ENCODE measurements around the gene SEMA5A.

SEMA5A gene

DNA sequence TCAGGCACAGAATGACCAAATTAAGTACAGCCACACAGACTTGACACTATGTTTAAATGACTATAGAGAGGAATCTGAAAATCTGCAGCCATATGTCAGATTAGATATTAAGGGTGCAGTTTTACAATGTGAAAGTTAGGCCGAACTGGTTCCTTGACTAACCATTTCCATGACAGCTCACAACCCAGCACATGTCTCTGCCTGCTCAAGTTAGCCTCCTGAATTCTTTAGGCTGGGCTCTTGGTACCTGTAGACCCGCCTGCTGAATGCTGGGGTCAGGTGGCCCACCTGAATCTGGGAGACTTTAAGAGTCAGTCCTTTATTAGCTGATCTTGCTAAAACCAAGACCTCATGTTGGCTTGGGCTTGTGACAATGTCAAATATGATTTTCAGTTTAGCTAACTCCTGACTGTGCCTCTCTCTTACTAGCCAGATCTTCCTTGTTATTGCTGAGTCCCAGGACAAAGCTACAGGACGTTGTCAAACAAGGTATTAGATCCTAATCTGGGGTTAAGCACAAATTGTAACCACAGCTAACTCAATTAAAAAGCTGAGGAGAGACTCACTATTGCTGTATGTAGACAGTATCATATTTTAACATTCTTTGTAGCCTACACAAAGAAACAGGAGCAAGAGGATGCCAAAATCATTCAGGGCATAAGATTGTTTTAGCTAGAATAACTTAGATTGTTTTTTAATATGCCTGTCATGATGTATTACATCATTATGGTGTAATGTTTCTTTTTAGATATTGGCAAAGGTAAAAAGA is 490.9 kb downstream of the SEMA5A start:
- DNase-seq, result no peak

DNA sequence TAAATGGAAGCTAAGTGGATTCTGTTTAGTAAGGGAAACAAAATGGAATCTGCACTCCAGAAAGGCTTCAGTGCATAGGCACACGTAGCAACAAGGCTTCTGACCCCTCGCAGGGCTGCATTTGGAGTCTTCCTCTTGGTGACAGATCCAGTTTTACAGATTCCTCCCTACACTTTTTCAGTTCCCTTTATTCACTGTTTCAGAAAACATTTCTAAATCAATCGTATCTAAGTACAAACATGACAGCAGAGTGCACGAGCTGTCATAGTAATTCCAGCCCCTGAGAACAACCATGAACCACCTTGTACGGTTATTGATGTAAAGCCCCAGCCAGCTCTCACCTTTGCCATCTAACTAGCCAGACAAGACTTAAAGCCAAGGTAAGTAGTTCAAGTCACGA is 491.6 kb downstream of the SEMA5A start:
- DNase-seq, result no peak

GRCh38 chr5:9052421-9052820 is 493.5 kb downstream of the SEMA5A start:
- no peak for DNase-seq

- no peak for DNase-seq
Measured at GRCh38 chr5:9051779-9052178, 494.1 kb downstream of the SEMA5A start.

DNA sequence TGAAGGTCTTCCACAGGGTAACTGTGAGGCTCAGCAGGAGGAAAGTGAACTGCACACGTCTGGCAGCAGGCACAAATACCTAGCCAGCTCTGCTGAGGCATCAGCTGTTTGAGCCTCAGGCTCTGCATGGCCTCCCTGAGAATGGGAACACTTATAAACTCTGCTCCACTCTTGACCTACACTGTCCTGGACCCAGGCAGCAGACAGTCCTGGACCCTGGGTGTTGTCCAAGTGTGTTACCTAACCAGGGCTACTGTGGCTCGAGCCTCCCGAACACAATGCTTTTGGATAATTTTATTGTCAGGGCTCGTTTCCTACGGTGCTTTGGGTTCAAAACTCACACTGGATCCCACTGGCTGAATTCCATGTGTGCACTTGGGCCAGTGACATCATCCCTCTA is 497.9 kb downstream of the SEMA5A start:
- no peak for DNase-seq

DNA sequence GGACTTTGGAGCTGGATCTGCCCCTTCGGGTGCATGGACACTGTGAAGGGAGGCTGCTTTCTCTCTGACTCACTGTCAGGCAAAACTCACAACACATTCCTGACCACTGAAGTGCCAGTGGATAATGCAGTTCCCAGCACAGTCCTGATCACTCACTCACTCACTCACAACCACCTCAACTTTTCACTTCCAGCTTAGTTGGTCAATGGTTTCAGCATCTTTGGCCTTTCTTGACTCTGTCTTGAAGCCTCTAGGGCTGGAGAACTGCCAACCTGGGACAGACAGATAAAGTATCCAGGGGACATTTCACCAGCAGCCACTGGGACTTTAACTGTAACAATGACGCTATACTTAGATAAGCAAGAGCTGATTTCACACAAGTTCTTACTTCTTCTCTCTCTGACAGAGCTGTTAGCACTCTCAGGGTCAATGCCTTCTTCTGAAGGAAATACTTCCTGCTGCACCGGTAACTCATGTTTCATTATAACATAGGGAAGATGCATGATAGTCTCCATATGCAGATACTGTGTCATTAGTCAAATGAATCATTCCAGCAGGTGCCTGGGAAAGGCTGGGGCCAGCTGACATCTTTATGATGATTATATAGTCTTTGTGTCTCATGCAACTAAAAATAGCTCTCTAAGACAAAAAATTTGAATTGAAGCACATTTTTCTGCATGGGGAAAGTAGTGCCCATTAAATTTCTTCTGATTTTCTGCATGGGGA is 499.0 kb downstream of the SEMA5A start:
- peak; percentile 87 for DNase-seq

DNA sequence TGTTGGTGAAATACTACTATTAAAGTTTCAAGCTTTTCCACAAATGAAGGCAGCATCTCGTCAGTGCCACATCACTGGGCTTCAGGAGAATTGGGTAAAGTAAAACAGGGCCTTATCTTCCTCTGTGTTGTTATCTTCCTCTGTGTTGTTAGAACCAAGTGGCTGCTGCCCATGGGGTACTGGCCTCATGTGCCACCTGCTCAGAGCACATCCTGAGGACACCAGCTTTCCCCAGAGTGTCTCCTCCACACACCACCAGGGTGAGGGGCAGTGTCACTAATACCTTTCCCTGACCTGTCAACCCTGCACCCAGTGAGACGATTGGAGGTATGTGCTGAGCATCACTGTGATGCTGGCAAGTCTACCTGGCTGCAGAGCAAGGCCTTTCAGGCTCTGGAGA is 499.9 kb downstream of the SEMA5A start:
- no peak for DNase-seq

- no peak for DNase-seq
Measured at GRCh38 chr5:9042241-9042640, 503.6 kb downstream of the SEMA5A start.

DNA sequence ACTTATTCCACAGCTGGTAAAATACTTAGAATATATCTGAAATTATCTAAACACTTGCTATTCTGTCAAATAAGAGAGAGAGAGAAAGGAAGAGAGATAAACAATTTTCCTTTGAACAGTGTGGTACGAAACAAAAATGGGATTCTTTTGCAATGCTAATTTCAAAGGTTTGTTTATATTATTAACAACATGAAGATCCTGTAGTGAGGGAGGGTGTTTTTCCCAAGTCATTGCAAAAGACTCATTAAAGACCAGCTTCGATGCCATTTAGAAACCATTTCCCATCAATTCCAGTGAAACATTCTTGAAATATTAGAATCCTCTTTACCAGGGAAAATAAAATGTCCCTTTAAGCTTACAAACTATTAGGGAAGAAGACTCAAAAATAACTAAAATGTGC is 505.4 kb downstream of the SEMA5A start:
- DNase-seq, result no peak

DNA sequence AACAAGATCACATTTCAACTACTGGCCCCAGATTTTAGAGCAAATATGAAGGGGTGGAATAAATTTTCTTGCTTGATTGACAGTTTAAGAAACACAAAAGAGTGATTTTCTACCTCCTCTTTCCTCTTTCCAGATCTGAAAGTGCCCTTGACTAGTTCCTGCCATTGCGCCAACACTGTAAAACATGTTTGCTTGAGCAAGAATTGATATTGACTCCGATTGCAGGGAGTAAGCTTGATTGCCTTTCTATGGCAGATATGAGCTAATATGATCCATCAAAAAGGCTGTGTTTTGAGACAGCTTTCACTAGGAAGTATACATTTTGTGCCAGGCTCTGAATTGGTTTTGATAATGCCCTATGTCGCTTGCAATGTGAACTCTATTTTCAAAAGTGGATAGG is 508.8 kb downstream of the SEMA5A start:
- DNase-seq, result no peak

GRCh38 chr5:9035346-9035745 is 510.5 kb downstream of the SEMA5A start:
- DNase-seq, result no peak

DNA sequence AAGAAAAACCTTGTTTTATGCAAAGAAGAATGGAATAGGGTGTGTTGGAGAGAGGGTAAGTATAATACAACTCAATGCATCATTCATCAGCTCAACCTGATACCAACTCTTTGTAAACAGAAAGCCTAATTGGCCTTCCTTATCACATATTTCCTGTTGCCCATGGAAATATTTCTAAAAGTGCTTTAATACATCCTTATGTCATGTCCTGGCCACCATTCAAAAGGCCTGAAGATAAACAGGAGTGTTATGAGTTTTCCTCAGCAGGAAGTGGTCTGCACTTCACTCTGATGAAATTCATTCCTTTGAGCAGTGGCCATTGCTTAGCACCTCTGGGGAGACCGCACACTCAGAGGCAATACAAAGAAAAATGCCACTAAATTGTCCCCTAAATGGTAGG is 511.2 kb downstream of the SEMA5A start:
- DNase-seq, result peak; percentile 57

- no peak for DNase-seq
Measured at GRCh38 chr5:9033524-9033923, 512.4 kb downstream of the SEMA5A start.

DNA sequence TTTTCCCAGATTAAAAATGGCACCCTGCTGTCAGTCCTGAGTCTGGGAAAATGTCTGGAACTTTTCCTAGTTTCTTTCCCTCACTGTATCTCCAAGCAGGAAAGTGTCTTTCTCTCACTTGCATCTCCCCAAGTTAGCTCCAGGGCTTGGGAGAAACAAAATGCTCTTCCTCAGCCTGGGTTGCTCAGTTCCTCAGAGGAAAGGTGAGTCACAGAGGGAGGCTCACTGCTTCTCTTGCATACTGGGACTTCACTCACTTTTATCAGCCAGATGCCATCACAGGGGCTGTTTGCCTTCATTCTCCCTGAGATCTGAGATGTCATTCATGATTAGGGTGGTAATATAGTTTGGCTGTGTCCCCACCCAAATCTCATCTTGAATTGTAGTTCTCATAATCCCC is 519.9 kb downstream of the SEMA5A start:
- DNase-seq, result no peak

DNA sequence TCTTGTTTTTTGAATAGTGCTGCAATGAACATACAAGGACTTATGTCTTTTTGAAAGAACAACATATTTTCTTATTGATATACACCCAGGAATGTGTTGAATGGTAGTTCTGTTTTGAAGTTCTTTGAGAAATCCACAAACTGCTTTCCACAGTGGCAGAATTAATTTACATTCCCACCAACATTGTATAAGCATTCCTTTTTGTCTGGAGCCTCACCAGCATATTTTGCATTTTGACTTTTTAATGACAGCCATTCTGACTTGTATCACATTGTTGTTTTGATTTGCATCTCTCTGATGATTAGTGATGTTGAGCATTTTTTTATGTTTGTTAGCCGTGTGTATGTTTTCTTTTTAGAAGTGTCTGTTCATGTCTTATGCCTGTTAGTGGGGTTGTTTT is 524.9 kb downstream of the SEMA5A start:
- peak; percentile 6 for DNase-seq

DNA sequence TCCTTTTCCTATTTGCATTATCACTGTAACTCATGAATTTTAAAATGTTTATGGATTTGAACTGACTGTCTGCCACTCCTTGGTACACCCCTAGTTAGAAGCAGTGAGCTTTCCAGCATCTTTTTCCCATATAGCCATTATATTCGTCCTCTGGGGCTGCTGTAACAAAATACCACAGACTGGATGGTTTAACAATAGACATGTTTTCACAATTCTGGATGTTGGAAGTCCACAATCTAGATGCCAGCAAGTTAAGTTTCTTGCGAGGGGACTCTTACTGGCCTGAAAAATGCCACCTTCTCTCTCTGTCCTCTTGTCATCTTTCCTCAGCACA is 530.0 kb downstream of the SEMA5A start:
- no peak for DNase-seq

DNA sequence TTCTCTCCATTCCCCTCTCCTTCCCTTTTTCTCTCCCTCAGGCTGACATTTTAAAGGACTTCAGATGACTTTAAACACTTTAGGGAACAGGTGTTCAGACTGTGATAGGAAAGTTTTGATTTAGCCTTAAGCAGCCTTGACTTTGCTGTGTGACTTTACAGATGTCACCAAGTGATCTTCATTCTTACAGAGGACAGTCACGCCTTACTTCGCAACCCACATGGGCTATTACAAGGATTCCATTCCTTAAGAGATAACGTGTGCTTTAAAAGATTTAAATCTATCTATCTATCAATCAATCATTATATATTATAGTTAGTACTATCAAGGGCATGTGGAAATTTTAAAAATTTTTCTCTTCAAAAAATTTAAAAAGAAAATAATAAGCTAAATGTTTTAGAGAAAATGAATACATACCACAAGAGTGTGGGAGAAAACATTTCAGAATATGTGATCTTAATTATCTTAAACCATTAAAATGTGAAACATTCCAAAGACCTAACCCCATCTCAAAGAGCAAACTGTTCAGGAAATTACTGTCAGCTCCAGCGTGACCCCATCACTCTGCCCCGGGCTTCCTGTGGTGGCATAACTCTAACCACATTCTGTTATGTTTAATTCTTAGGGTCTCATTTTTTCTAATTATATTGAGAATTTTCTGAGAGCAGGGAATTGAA is 530.5 kb downstream of the SEMA5A start:
- DNase-seq, result peak; percentile 81

DNA sequence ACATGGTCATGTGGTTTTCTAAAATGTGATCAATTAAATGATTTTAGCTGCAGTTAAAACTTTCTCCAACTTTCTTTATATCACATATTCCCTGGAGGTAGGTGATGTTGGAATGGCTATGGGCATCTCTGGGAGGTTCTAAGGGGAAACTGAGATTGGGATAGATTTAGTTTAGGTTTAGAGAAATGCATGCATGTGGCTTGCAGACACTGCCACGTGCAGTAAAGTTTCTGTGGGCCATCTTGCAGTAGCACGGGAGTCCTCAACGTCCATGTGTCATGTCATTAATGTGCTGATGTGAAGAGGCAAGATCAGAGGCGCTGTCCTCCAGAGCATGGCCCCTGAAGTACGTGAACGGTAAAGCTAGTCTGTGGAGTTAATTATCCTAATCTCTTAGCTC is 532.7 kb downstream of the SEMA5A start:
- peak; percentile 4 for DNase-seq

DNA sequence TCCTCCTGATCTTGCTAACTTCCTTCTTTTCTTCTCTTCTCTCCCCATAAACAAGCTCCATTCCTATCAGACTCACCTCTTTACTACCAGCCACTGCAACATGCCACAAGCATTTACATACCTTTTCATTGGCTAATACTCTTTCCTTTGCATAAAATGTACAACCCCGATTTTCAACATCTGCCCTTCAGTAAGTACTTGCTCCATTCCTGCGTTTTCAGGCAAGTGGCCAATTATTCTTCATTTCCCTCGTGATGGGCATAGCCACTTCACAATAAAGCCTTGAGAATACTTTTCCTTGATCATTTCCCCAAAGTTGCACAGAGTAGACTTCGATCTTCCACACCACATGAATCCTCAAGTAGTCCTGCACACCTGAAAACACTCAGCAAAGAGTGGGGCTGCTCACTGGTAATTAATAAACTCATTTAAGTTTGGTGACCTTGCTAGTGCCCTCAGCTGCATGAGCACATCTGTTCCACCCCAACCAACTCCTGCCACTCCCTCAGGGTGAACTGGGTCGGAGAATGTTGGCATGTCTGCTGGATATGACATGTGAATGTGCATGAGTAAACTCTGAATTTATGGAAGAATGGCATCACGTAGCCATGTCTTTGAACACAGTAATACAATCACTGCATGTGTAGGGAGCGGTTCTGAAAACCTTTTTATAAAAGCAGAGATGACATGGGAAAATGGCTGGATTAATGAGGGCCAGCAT is 535.8 kb downstream of the SEMA5A start:
- peak; percentile 77 for DNase-seq

DNA sequence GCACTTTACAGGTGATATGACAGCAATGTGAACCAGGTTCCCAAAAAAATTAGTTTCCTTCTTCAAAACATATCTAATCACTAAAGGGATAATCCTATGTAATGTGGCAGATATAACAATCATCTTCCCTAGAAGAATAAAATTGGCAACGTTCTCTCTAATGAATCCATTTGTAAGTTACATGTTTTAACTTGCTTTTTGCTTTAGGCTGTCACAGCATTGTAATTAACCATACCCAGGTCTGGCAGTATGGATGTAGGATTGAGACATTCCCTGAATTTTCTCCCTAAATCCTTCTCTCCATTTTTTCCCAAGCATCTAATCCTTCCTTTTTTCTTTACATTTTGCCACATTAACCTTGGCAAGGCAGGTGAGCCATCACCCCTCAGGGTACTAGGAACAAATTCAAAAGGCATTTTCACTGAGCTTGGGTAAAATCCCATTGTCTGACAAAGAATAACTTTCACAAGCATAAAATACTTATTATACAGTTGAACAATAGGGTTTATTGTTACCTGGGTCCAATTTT is 548.3 kb downstream of the SEMA5A start:
- DNase-seq, result no peak

- no peak for DNase-seq
Measured at GRCh38 chr5:8993031-8993430, 552.8 kb downstream of the SEMA5A start.

Measured in fibroblast of skin of abdomen (primary cell).